SK-N-MC (cell line): ENCODE results near the gene CACHD1.
A peak's percentile ranks its signal among the peaks of the same experiment; 100 is the strongest.

Experiments
- DNase-seq: peaks from one replicate; pipeline ENCODE4 v3.0.0-alpha.2; 2011; ENCODE audit warnings: low read depth, low spot score
- H3K27ac ChIP-seq: fragments of 200-600 bp; sonication (generic); 2 replicates; pipeline ENCODE4 v1.5.1; 2016; ENCODE audit warnings: mixed run types
- H3K36me3 ChIP-seq: fragments of 200-600 bp; sonication (generic); 2 replicates; pipeline ENCODE4 v1.6.1; 2017; ENCODE audit warnings: antibody characterized with exemption, low read length, mixed read lengths; ENCODE audit not compliant: insufficient read depth
- H3K4me3 ChIP-seq: fragments of 200-600 bp; sonication (generic); 2 replicates; pipeline ENCODE4 v1.5.1; 2016
- H3K9ac ChIP-seq: fragments of 200-600 bp; sonication (generic); 2 replicates; pipeline ENCODE4 v1.8.0; 2017; ENCODE audit warnings: mixed run types, mixed read lengths; ENCODE audit not compliant: insufficient read length
- H3K9me3 ChIP-seq: fragments of 200-600 bp; sonication (generic); 2 replicates; pipeline ENCODE4 v1.6.1; 2017; ENCODE audit warnings: low read depth, mild to moderate bottlenecking, antibody characterized with exemption, low read length, moderate library complexity, mixed read lengths
- EZH2 ChIP-seq: fragments of 200-600 bp; sonication (generic); IDR thresholded peaks from one replicate; pipeline ENCODE4 v1.6.1; 2017; ENCODE audit warnings: antibody characterized with exemption
- FOXP2 ChIP-seq: optimal IDR thresholded peaks from 2 replicates; pipeline ENCODE3; 2011; ENCODE audit warnings: mild to moderate bottlenecking, moderate library complexity; ENCODE audit not compliant: insufficient read depth; ENCODE audit errors: extremely low read length, control extremely low read depth
- POLR2AphosphoS5 ChIP-seq: IDR thresholded peaks from 2 replicates; pipeline ENCODE4 v1.6.1; 2012; ENCODE audit warnings: mild to moderate bottlenecking, low read depth, low read length, borderline replicate concordance

CACHD1 gene

GRCh38 chr1:64685765-64686341 lies 215.9 kb downstream of the CACHD1 start:
- TF ChIP-seq EZH2 (no peak), FOXP2 (no peak), POLR2AphosphoS5 (no peak)
- no peak overlapping the region for H3K4me3 ChIP-seq
- DNase-seq: no peak
- H3K27ac ChIP-seq: no peak overlapping the region
- peaks cover 45% of the 10 kb centered on the region for H3K36me3 ChIP-seq
- H3K9ac ChIP-seq: no peak overlapping the region
- H3K9me3 ChIP-seq: no peaks in the 10 kb centered on the region

- Histone ChIP-seq H3K4me3 (no peak overlapping the region), H3K36me3 (peaks cover 46% of the 10 kb centered on the region), H3K27ac (no peak overlapping the region), H3K9ac (no peak overlapping the region), H3K9me3 (no peaks in the 10 kb centered on the region)
- TF ChIP-seq POLR2AphosphoS5 (no peak), EZH2 (no peak), FOXP2 (no peak)
- DNase-seq: peak; percentile 42
Observed at GRCh38 chr1:64686828-64687724, 217.1 kb downstream of the CACHD1 start.

- Histone ChIP-seq H3K27ac (no peak overlapping the region), H3K9ac (no peak overlapping the region), H3K9me3 (no peaks in the 10 kb centered on the region), H3K36me3 (peaks cover 42% of the 10 kb centered on the region), H3K4me3 (no peak overlapping the region)
- DNase-seq: no peak
- no peak for TF ChIP-seq FOXP2
- no peak for TF ChIP-seq EZH2
- TF ChIP-seq POLR2AphosphoS5: no peak
Observed at GRCh38 chr1:64687725-64688327, 217.9 kb downstream of the CACHD1 start.

GRCh38 chr1:64691626-64692025 lies 221.7 kb downstream of the CACHD1 start:
- Histone ChIP-seq H3K36me3 (peaks cover 26% of the 10 kb centered on the region), H3K27ac (no peak overlapping the region), H3K4me3 (no peak overlapping the region), H3K9me3 (no peaks in the 10 kb centered on the region), H3K9ac (no peak overlapping the region)
- no peak for TF ChIP-seq EZH2
- no peak for TF ChIP-seq POLR2AphosphoS5
- TF ChIP-seq FOXP2: no peak
- DNase-seq: no peak

GRCh38 chr1:64692911-64693310 lies 223.0 kb downstream of the CACHD1 start:
- DNase-seq: no peak
- no peak overlapping the region for H3K27ac ChIP-seq

GRCh38 chr1:64693406-64693805 lies 223.5 kb downstream of the CACHD1 start:
- H3K4me3 ChIP-seq: no peak overlapping the region
- H3K9me3 ChIP-seq: no peaks in the 10 kb centered on the region
- DNase-seq: no peak
- H3K36me3 ChIP-seq: peaks cover 22% of the 10 kb centered on the region
- H3K9ac ChIP-seq: no peak overlapping the region
- H3K27ac ChIP-seq: no peak overlapping the region
- TF ChIP-seq FOXP2 (no peak), POLR2AphosphoS5 (no peak), EZH2 (no peak)

More at GRCh38 chr1:64692911-64693310, 223.0 kb downstream of the CACHD1 start:
- peaks cover 26% of the 10 kb centered on the region for H3K36me3 ChIP-seq
- H3K9me3 ChIP-seq: no peaks in the 10 kb centered on the region
- TF ChIP-seq FOXP2 (no peak), POLR2AphosphoS5 (no peak), EZH2 (no peak)
- no peak overlapping the region for H3K4me3 ChIP-seq
- no peak overlapping the region for H3K9ac ChIP-seq

- H3K4me3 ChIP-seq: no peak overlapping the region
- H3K9ac ChIP-seq: no peak overlapping the region
- DNase-seq: no peak
- no peaks in the 10 kb centered on the region for H3K9me3 ChIP-seq
- peaks cover 4% of the 10 kb centered on the region for H3K36me3 ChIP-seq
- H3K27ac ChIP-seq: no peak overlapping the region
- no peak for TF ChIP-seq FOXP2
Observed at GRCh38 chr1:64696879-64697278, 226.9 kb downstream of the CACHD1 start.

GRCh38 chr1:64699327-64699726 lies 229.4 kb downstream of the CACHD1 start:
- H3K9me3 ChIP-seq: no peaks in the 10 kb centered on the region
- TF ChIP-seq EZH2 (no peak), FOXP2 (no peak), POLR2AphosphoS5 (no peak)
- no peaks in the 10 kb centered on the region for H3K36me3 ChIP-seq
- no peak overlapping the region for H3K4me3 ChIP-seq
- DNase-seq: no peak
- H3K9ac ChIP-seq: no peak overlapping the region
- no peak overlapping the region for H3K27ac ChIP-seq
